ENCODE data around the gene SLC18B1. TPM values are rescaled to one million over a fixed set of nuclear protein-coding genes. Genes with fewer than 3 reads are reported as not detected.

Gene SLC18B1
- total and polyA plus RNA-seq, 2 of the 13 experiments (the other 11 are each of a cell fraction or from before 2014, with no cell fraction given) = 11.4 to 13.8 TPM

DNA sequence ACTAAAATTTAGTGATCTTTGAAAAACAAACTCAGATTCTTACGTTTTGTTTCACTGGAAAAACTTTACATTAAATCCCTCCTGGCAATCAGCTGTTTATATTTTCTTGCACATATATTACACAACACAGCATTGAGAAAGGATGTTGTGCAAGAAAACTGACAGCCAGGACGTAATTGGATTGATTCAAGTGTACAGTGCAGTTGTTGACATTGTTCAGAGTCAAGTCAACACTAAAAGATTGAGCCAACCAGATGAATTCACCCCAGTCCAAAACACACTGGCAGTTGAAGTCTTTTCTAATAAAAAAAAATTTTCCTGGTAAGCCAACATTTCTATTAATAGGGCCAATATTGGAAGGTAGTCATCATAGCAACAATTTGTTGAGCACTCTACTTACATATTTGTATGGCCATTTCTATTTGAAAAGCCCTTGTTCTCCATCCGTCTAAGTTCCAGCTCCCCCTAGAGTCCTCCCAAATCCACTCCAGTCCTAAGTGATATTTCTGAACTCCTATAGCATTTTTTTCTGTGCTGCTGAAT is 63.7 kb downstream of the SLC18B1 start (continued):
- TF ChIP-seq, protein P1, sequence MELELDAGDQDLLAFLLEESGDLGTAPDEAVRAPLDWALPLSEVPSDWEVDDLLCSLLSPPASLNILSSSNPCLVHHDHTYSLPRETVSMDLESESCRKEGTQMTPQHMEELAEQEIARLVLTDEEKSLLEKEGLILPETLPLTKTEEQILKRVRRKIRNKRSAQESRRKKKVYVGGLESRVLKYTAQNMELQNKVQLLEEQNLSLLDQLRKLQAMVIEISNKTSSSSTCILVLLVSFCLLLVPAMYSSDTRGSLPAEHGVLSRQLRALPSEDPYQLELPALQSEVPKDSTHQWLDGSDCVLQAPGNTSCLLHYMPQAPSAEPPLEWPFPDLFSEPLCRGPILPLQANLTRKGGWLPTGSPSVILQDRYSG (CRISPR knock-in tag; IDR thresholded peaks at IDR 0.05) = no peak
- TF ChIP-seq, protein P2, sequence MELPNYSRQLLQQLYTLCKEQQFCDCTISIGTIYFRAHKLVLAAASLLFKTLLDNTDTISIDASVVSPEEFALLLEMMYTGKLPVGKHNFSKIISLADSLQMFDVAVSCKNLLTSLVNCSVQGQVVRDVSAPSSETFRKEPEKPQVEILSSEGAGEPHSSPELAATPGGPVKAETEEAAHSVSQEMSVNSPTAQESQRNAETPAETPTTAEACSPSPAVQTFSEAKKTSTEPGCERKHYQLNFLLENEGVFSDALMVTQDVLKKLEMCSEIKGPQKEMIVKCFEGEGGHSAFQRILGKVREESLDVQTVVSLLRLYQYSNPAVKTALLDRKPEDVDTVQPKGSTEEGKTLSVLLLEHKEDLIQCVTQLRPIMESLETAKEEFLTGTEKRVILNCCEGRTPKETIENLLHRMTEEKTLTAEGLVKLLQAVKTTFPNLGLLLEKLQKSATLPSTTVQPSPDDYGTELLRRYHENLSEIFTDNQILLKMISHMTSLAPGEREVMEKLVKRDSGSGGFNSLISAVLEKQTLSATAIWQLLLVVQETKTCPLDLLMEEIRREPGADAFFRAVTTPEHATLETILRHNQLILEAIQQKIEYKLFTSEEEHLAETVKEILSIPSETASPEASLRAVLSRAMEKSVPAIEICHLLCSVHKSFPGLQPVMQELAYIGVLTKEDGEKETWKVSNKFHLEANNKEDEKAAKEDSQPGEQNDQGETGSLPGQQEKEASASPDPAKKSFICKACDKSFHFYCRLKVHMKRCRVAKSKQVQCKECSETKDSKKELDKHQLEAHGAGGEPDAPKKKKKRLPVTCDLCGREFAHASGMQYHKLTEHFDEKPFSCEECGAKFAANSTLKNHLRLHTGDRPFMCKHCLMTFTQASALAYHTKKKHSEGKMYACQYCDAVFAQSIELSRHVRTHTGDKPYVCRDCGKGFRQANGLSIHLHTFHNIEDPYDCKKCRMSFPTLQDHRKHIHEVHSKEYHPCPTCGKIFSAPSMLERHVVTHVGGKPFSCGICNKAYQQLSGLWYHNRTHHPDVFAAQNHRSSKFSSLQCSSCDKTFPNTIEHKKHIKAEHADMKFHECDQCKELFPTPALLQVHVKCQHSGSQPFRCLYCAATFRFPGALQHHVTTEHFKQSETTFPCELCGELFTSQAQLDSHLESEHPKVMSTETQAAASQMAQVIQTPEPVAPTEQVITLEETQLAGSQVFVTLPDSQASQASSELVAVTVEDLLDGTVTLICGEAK (IDR thresholded peaks at IDR 0.05) = no peak
- TF ChIP-seq, protein P2 (CRISPR knock-in tag; IDR thresholded peaks at IDR 0.05) = peak; percentile 60; the same call in 1 of the 2 replicates
- TF ChIP-seq ATM (IDR thresholded peaks at IDR 0.05; ENCODE audit: borderline replicate concordance) (peak; percentile 59; the same call in 1 of the 2 replicates), ZNF382 (CRISPR knock-in tag; IDR thresholded peaks at IDR 0.05; ENCODE audit: borderline replicate concordance) (no peak), DPF2 (CRISPR knock-in tag; IDR thresholded peaks at IDR 0.05; ENCODE audit: borderline replicate concordance, low read depth) (peak; percentile 97), CC2D1A (CRISPR knock-in tag; IDR thresholded peaks at IDR 0.05) (no peak), ZNF3 (CRISPR knock-in tag; IDR thresholded peaks at IDR 0.05) (peak; percentile 74; the same call in 1 of the 2 replicates), YY1 (IDR thresholded peaks at IDR 0.05; ENCODE audit: insufficient read depth, insufficient replicate concordance, low read depth, low read length) (no peak), YEATS4 (CRISPR knock-in tag; IDR thresholded peaks at IDR 0.05; ENCODE audit: borderline replicate concordance) (peak; percentile 43; the same call in 1 of the 2 replicates), HDAC6 (IDR thresholded peaks at IDR 0.05; ENCODE audit: low read depth, low read length) (no peak), RARA (CRISPR knock-in tag; IDR thresholded peaks at IDR 0.05) (peak; percentile 90), ZNF335 (CRISPR knock-in tag; IDR thresholded peaks at IDR 0.05) (peak; percentile 92), ZFP41 (CRISPR knock-in tag; IDR thresholded peaks at IDR 0.05; ENCODE audit: borderline replicate concordance) (no peak)
- TF ChIP-seq, protein P3, sequence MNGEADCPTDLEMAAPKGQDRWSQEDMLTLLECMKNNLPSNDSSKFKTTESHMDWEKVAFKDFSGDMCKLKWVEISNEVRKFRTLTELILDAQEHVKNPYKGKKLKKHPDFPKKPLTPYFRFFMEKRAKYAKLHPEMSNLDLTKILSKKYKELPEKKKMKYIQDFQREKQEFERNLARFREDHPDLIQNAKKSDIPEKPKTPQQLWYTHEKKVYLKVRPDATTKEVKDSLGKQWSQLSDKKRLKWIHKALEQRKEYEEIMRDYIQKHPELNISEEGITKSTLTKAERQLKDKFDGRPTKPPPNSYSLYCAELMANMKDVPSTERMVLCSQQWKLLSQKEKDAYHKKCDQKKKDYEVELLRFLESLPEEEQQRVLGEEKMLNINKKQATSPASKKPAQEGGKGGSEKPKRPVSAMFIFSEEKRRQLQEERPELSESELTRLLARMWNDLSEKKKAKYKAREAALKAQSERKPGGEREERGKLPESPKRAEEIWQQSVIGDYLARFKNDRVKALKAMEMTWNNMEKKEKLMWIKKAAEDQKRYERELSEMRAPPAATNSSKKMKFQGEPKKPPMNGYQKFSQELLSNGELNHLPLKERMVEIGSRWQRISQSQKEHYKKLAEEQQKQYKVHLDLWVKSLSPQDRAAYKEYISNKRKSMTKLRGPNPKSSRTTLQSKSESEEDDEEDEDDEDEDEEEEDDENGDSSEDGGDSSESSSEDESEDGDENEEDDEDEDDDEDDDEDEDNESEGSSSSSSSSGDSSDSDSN (CRISPR knock-in tag; IDR thresholded peaks at IDR 0.05) = no peak
- TF ChIP-seq, protein P4, sequence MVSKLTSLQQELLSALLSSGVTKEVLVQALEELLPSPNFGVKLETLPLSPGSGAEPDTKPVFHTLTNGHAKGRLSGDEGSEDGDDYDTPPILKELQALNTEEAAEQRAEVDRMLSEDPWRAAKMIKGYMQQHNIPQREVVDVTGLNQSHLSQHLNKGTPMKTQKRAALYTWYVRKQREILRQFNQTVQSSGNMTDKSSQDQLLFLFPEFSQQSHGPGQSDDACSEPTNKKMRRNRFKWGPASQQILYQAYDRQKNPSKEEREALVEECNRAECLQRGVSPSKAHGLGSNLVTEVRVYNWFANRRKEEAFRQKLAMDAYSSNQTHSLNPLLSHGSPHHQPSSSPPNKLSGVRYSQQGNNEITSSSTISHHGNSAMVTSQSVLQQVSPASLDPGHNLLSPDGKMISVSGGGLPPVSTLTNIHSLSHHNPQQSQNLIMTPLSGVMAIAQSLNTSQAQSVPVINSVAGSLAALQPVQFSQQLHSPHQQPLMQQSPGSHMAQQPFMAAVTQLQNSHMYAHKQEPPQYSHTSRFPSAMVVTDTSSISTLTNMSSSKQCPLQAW (CRISPR knock-in tag; IDR thresholded peaks at IDR 0.05) = peak; percentile 36; the same call in 1 of the 2 replicates

Measured in HepG2 (cell line).